Measurements from ENCODE around the gene ADGRL3. TPM values are rescaled to one million over a fixed set of nuclear protein-coding genes. Genes with fewer than 3 reads are reported as not detected.

The ADGRL3 gene
- total RNA-seq, 1 donor from 2014 or later, result not detected

DNA sequence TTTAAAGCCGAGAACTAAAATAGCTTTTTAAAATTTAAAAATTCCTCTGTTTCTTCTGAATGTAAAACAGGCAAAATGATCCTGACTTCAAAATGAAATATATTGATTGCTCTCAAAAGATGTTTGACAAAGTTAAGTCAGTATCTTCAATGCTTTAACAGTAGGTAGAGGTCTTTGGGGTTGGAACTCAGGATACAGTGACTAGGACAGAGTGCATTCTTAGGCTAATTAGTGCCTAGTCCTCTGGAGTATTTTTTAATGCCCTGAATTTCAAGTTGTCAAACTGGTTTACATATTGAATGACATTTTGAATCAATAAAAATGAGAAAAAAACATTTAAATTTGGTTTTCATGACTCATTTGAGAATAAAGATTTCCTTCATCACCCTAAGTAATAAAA is 877.3 kb downstream of the ADGRL3 start:
- TF ChIP-seq, protein P1, sequence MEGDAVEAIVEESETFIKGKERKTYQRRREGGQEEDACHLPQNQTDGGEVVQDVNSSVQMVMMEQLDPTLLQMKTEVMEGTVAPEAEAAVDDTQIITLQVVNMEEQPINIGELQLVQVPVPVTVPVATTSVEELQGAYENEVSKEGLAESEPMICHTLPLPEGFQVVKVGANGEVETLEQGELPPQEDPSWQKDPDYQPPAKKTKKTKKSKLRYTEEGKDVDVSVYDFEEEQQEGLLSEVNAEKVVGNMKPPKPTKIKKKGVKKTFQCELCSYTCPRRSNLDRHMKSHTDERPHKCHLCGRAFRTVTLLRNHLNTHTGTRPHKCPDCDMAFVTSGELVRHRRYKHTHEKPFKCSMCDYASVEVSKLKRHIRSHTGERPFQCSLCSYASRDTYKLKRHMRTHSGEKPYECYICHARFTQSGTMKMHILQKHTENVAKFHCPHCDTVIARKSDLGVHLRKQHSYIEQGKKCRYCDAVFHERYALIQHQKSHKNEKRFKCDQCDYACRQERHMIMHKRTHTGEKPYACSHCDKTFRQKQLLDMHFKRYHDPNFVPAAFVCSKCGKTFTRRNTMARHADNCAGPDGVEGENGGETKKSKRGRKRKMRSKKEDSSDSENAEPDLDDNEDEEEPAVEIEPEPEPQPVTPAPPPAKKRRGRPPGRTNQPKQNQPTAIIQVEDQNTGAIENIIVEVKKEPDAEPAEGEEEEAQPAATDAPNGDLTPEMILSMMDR (IDR thresholded peaks at IDR 0.05), result no peak
- ATAC-seq (ENCODE audit: low read depth), result no peak
- ChIA-PET POLR2A (no interaction called here), CTCF (no interaction called here)
- intact Hi-C loops (cut with micrococcal nuclease), result no loop called here
- DNase-seq, result no peak
- Mint-ChIP-seq H3K27ac (no peak overlapping the region), H3K27me3 (no peaks in the 10 kb centered on the region), H3K9me3 (no peaks in the 10 kb centered on the region), H3K4me3 (no peak overlapping the region), H3K4me1 (no peaks in the 10 kb centered on the region), H3K36me3 (ENCODE audit: low read depth) (no peaks in the 10 kb centered on the region)

DNA sequence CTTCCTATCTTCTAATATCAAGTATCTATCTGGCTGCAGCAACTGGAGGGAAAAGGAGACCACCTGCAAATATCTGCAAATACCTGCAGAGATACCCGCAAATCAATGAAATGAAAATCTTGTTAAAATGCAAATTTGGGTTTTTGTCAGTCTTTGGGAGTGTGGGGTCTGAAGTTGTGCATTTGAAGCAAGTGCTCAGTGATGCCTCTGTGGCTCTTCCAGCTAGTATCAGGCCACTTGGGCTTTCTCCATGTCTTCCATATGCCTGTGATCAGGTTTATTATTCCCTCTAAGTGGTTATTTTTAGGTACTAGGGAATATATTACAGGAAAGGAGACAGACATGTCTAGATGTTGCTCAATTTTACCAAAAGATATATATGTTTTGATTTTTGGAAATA is 880.3 kb downstream of the ADGRL3 start:
- H3K4me3 Mint-ChIP-seq, result no peak overlapping the region
- POLR2A ChIA-PET, result no interaction called here
- no peak for ATAC-seq (ENCODE audit: low read depth)
- TF ChIP-seq, protein P1 (IDR thresholded peaks at IDR 0.05), result no peak
- intact Hi-C loops (cut with micrococcal nuclease), result no loop called here
- no peak overlapping the region for H3K27ac Mint-ChIP-seq
- no peaks in the 10 kb centered on the region for H3K9me3 Mint-ChIP-seq
- no peaks in the 10 kb centered on the region for H3K36me3 Mint-ChIP-seq (ENCODE audit: low read depth)
- no peaks in the 10 kb centered on the region for H3K27me3 Mint-ChIP-seq
- no peak for DNase-seq
- no peaks in the 10 kb centered on the region for H3K4me1 Mint-ChIP-seq
- CTCF ChIA-PET, result no interaction called here

DNA sequence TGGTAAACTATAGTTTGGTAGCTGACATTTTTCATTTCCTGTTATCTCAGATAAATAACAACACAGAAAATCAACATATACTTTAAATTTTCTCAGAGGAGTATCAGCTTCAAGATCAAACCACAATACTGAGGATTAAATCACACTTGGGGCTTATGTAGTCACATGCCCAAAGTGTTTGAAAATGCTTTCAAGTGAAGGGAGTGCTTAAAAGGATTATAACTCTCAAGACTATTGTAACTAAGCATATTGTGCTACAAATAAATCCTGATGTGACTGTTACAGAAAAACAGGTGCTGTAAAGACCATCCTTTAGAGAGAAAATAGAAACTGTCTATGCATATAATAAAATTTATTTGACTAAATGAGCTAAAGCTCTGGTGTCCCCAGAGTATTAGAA is 887.6 kb downstream of the ADGRL3 start:
- intact Hi-C loops (cut with micrococcal nuclease), result no loop called here
- no peaks in the 10 kb centered on the region for H3K27me3 Mint-ChIP-seq
- POLR2A ChIA-PET, result no interaction called here
- TF ChIP-seq, protein P1 (IDR thresholded peaks at IDR 0.05), result no peak
- no peak overlapping the region for H3K27ac Mint-ChIP-seq
- no peaks in the 10 kb centered on the region for H3K36me3 Mint-ChIP-seq (ENCODE audit: low read depth)
- CTCF ChIA-PET, result no interaction called here
- H3K4me1 Mint-ChIP-seq, result no peaks in the 10 kb centered on the region
- no peak for ATAC-seq (ENCODE audit: low read depth)
- H3K4me3 Mint-ChIP-seq, result no peak overlapping the region
- H3K9me3 Mint-ChIP-seq, result peaks cover 19% of the 10 kb centered on the region
- DNase-seq, result no peak

DNA sequence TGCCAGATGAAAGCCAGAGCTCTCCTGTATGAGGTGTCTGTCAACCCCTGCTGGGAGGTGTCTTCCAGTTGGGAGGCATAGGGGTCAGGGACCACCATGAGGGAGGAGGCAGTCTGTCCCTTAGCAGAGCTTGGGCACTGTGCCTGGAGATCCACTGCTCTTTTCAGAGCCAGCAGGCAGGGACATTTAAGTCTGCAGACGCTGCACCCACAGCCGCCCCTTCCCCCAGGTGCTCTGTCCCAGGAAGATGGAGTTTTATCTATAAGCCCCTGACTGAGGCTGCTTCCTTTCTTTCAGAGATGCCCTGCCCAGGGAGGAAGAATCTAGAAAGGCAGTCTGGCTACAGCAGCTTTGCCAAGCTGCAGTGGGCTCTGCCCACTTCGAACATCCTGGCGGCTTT is 893.6 kb downstream of the ADGRL3 start:
- CTCF ChIA-PET, result no interaction called here
- no peak for DNase-seq
- TF ChIP-seq, protein P1 (IDR thresholded peaks at IDR 0.05), result no peak
- POLR2A ChIA-PET, result no interaction called here
- intact Hi-C loops (cut with micrococcal nuclease), result no loop called here
- H3K36me3 Mint-ChIP-seq (ENCODE audit: low read depth), result no peaks in the 10 kb centered on the region
- no peak overlapping the region for H3K27ac Mint-ChIP-seq
- no peaks in the 10 kb centered on the region for H3K27me3 Mint-ChIP-seq
- no peak overlapping the region for H3K4me3 Mint-ChIP-seq
- H3K9me3 Mint-ChIP-seq, result peaks cover 24% of the 10 kb centered on the region
- no peaks in the 10 kb centered on the region for H3K4me1 Mint-ChIP-seq
- no peak for ATAC-seq (ENCODE audit: low read depth)

DNA sequence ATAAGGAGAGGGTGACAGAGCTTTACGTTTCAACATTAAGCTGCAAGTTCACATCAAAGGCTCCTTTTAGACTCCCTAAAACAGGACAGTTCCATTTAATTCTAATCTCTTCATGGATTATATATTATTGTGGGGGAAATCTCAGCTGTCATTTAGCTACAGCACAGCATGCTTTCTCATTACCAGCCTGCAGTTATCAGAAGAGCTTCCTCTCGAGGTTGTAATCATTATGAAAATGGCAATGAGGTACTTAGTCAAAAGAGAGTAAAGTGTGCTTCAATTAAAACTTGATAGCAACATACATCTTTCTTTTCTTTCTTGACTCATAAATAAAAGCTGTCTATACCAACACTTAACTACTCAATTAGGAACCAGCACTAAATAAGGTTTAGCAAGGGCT is 896.8 kb downstream of the ADGRL3 start:
- no peak for ATAC-seq (ENCODE audit: low read depth)
- no peaks in the 10 kb centered on the region for H3K27me3 Mint-ChIP-seq
- no peak overlapping the region for H3K27ac Mint-ChIP-seq
- H3K4me3 Mint-ChIP-seq, result no peak overlapping the region
- TF ChIP-seq, protein P1 (IDR thresholded peaks at IDR 0.05), result no peak
- no peaks in the 10 kb centered on the region for H3K4me1 Mint-ChIP-seq
- ChIA-PET CTCF (no interaction called here), POLR2A (no interaction called here)
- intact Hi-C loops (cut with micrococcal nuclease), result no loop called here
- H3K9me3 Mint-ChIP-seq, result peaks cover 16% of the 10 kb centered on the region
- no peak for DNase-seq
- H3K36me3 Mint-ChIP-seq (ENCODE audit: low read depth), result no peaks in the 10 kb centered on the region
